HepG2 (cell line): Measurements from ENCODE around the gene CDK3. TPM values are rescaled to one million over a fixed set of nuclear protein-coding genes. Genes with fewer than 3 reads are reported as not detected.

Source experiments
- ATF7-NPFF ChIP-seq: sonication (generic); formaldehyde crosslinking; IDR thresholded peaks from 2 replicates; pipeline ENCODE4 v1.8.1; 2023; ENCODE audit warnings: mild to moderate bottlenecking, low read depth, missing genetic modification reagents, moderate library complexity
- ISX ChIP-seq: sonication (generic); formaldehyde crosslinking; conservative IDR thresholded peaks from 2 replicates; pipeline ENCODE4 v1.5.0; 2020; ENCODE audit warnings: missing genetic modification reagents
- KAT7 ChIP-seq: IDR thresholded peaks from 2 replicates; pipeline ENCODE4 v1.6.1; 2018; ENCODE audit warnings: borderline replicate concordance, missing compliant biosample characterization
- MIER2 ChIP-seq: IDR thresholded peaks from 2 replicates; pipeline ENCODE4 v1.6.1; 2016; ENCODE audit warnings: missing biosample characterization, missing genetic modification reagents
- RAD51 ChIP-seq: fragments of 450-650 bp; IDR thresholded peaks from 2 replicates; pipeline ENCODE4 v1.6.1; 2016; ENCODE audit warnings: borderline replicate concordance
- STAT5B ChIP-seq: sonication (generic); formaldehyde crosslinking; IDR thresholded peaks from 2 replicates; pipeline ENCODE4 v1.4.0; 2020; ENCODE audit warnings: missing genetic modification reagents
- THYN1 ChIP-seq: sonication (generic); formaldehyde crosslinking; IDR thresholded peaks from 2 replicates; pipeline ENCODE4 v1.8.1; 2023; ENCODE audit warnings: low read depth, mild to moderate bottlenecking, moderate library complexity, missing genetic modification reagents, borderline replicate concordance
- ZKSCAN1 ChIP-seq: fragments of 150-350 bp; IDR thresholded peaks from 2 replicates; pipeline ENCODE4 v1.6.1; 2014; ENCODE audit warnings: low read length
- ZNF143 ChIP-seq: sonication (generic); formaldehyde crosslinking; IDR thresholded peaks from 2 replicates; pipeline ENCODE4 v1.4.0; 2020; ENCODE audit warnings: missing genetic modification reagents
- ZNF256 ChIP-seq: sonication (generic); formaldehyde crosslinking; conservative IDR thresholded peaks from 2 replicates; pipeline ENCODE4 v1.4.0; 2020; ENCODE audit warnings: missing genetic modification reagents
- ZNF468 ChIP-seq: sonication (generic); formaldehyde crosslinking; IDR thresholded peaks from 2 replicates; pipeline ENCODE4 v1.8.0; 2022; ENCODE audit warnings: mild to moderate bottlenecking, moderate library complexity, missing genetic modification reagents
- ZNF615 ChIP-seq: sonication (generic); formaldehyde crosslinking; IDR thresholded peaks from 2 replicates; pipeline ENCODE4 v1.5.0; 2020; ENCODE audit warnings: mild to moderate bottlenecking, missing genetic modification reagents, borderline replicate concordance
- ZNF616 ChIP-seq: sonication (generic); formaldehyde crosslinking; IDR thresholded peaks from 2 replicates; pipeline ENCODE4 v1.5.0; 2020; ENCODE audit warnings: low read depth, mild to moderate bottlenecking, missing genetic modification reagents
- ZNF761 ChIP-seq: sonication (generic); formaldehyde crosslinking; conservative IDR thresholded peaks from 2 replicates; pipeline ENCODE4 v1.4.0; 2020; ENCODE audit warnings: mild to moderate bottlenecking, missing genetic modification reagents
- ZNF772 ChIP-seq: sonication (generic); formaldehyde crosslinking; IDR thresholded peaks from 2 replicates; pipeline ENCODE4 v1.5.0; 2020; ENCODE audit warnings: mild to moderate bottlenecking, missing genetic modification reagents
- ZNF773 ChIP-seq: sonication (generic); formaldehyde crosslinking; IDR thresholded peaks from 2 replicates; pipeline ENCODE4 v1.4.0; 2020; ENCODE audit warnings: missing genetic modification reagents, borderline replicate concordance
- polyA plus RNA-seq, 8 experiments: library from polyadenylated mRNA; depleted of rRNA in 3 of 8; stranded (reverse) in 7 of 8; unstranded in 1 of 8; fragments of >200 nt; fragmentation: Illumina TruSeq in 4 of 8; extraction: Trizol in 4 of 8; gene quantifications; 2 replicates each; pipeline versions ENCODE4 v1.2.1 to v1.2.3, GENCODE V29; 2011 to 2016; ENCODE audit warnings: low read depth in 4 of 8, missing spikeins in 1 of 8, mixed read lengths in 1 of 8; ENCODE audit not compliant: insufficient read depth in 1 of 8
- total RNA-seq, 5 experiments: library from RNA; depleted of rRNA; stranded (reverse); fragments of >200 nt; fragmentation: Illumina TruSeq; extraction: Trizol; gene quantifications; 2 replicates each; pipeline ENCODE4 v1.2.3, GENCODE V29; 2016; ENCODE audit warnings: low read depth in 1 of 5
- TF ChIP-seq, protein P1 (sequence below), 2 experiments: sonication (generic) in 1 of 2; formaldehyde crosslinking in 1 of 2; IDR thresholded peaks; 2 replicates each; pipeline versions ENCODE4 v1.6.1 to v1.9.0; 2014 to 2022; ENCODE audit warnings: antibody characterized with exemption in 1 of 2, borderline replicate concordance in 1 of 2, inconsistent platforms in 1 of 2, low read depth in 1 of 2, missing genetic modification reagents in 1 of 2
- TF ChIP-seq, protein P2 (sequence below): IDR thresholded peaks from 2 replicates; pipeline ENCODE4 v1.6.1; 2016; ENCODE audit warnings: low read depth, control low read depth
- TF ChIP-seq, protein P3 (sequence below): sonication (generic); formaldehyde crosslinking; IDR thresholded peaks from 2 replicates; pipeline ENCODE4 v1.8.1; 2023; ENCODE audit warnings: missing genetic modification reagents, mild to moderate bottlenecking, borderline replicate concordance

The CDK3 gene
- total and polyA plus RNA-seq, 2 of the 13 experiments (the other 11 are each of a cell fraction or from before 2014, with no cell fraction given), result 5.8 to 11.4 TPM

DNA sequence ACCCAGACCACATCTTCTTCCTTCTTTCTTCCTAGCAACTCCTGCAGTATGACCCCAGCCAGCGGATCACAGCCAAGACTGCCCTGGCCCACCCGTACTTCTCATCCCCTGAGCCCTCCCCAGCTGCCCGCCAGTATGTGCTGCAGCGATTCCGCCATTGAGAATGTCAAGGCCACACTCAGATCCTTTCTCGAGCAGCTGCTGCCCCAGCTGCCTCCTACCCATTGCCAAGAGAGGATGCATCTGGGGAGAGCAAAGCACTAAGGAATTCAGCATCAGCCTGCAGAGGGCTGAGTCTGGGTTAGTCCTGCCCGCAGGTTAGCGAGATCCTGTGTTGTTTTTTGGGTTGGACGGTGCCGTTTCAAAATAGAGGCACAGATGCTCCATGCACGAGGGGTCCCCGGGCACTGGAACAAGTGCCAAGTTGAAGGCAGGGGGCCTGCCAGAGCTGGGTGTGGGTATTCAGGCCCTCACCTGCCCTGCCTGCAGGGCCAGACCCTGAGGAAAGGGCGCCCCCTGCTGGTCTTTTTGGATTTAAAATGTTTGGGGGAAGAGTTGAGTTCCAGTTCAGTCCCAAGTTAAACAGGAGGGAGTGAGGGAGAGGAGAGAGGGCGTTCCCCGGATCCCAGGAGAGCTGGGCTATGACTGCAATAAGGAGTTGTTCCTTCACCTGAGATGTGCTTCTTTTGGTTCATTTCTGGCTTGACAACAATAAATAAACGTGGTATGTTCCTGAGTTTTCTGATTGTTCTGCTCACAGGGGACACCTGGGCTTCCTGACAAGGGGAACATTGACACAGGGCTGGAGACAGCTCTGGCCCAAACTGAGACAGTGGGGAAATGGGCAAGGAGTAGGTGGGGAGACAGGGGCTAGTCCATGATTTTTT lies 4.9 kb downstream of the CDK3 start (continued):
- TF ChIP-seq, protein P1, sequence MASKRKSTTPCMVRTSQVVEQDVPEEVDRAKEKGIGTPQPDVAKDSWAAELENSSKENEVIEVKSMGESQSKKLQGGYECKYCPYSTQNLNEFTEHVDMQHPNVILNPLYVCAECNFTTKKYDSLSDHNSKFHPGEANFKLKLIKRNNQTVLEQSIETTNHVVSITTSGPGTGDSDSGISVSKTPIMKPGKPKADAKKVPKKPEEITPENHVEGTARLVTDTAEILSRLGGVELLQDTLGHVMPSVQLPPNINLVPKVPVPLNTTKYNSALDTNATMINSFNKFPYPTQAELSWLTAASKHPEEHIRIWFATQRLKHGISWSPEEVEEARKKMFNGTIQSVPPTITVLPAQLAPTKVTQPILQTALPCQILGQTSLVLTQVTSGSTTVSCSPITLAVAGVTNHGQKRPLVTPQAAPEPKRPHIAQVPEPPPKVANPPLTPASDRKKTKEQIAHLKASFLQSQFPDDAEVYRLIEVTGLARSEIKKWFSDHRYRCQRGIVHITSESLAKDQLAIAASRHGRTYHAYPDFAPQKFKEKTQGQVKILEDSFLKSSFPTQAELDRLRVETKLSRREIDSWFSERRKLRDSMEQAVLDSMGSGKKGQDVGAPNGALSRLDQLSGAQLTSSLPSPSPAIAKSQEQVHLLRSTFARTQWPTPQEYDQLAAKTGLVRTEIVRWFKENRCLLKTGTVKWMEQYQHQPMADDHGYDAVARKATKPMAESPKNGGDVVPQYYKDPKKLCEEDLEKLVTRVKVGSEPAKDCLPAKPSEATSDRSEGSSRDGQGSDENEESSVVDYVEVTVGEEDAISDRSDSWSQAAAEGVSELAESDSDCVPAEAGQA (IDR thresholded peaks at IDR 0.05; ENCODE audit: low read depth), result no peak
- TF ChIP-seq, protein P1 (CRISPR knock-in tag; IDR thresholded peaks at IDR 0.05; ENCODE audit: borderline replicate concordance), result no peak
- TF ChIP-seq STAT5B (CRISPR knock-in tag), result no peak
- TF ChIP-seq, protein P2, sequence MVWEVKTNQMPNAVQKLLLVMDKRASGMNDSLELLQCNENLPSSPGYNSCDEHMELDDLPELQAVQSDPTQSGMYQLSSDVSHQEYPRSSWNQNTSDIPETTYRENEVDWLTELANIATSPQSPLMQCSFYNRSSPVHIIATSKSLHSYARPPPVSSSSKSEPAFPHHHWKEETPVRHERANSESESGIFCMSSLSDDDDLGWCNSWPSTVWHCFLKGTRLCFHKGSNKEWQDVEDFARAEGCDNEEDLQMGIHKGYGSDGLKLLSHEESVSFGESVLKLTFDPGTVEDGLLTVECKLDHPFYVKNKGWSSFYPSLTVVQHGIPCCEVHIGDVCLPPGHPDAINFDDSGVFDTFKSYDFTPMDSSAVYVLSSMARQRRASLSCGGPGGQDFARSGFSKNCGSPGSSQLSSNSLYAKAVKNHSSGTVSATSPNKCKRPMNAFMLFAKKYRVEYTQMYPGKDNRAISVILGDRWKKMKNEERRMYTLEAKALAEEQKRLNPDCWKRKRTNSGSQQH, result no peak
- TF ChIP-seq ISX (CRISPR knock-in tag), result no peak
- 0 out of 2 replicates have a peak, but pooled peaks have one; percentile 39 for TF ChIP-seq ZNF468 (CRISPR knock-in tag)
- no peak for TF ChIP-seq ZNF256 (CRISPR knock-in tag)
- no peak for TF ChIP-seq RAD51
- TF ChIP-seq ZNF772 (CRISPR knock-in tag), result no peak
- TF ChIP-seq, protein P3, sequence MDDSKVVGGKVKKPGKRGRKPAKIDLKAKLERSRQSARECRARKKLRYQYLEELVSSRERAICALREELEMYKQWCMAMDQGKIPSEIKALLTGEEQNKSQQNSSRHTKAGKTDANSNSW (CRISPR knock-in tag), result no peak
- no peak for TF ChIP-seq MIER2 (CRISPR knock-in tag)
- TF ChIP-seq ZNF143 (CRISPR knock-in tag), result 0 out of 2 replicates have a peak, but pooled peaks have one; percentile 21
- no peak for TF ChIP-seq ZKSCAN1
- no peak for TF ChIP-seq ZNF616
- 0 out of 2 replicates have a peak, but pooled peaks have one; percentile 31 for TF ChIP-seq KAT7 (CRISPR knock-in tag)
- TF ChIP-seq ATF7-NPFF (CRISPR knock-in tag), result no peak
- TF ChIP-seq ZNF773, result no peak
- TF ChIP-seq ZNF761 (CRISPR knock-in tag), result no peak
- no peak for TF ChIP-seq ZNF615
- TF ChIP-seq THYN1 (CRISPR knock-in tag), result no peak
